H1 (cell line): ENCODE results near the gene FSTL4. TPM values are rescaled to one million over a fixed set of nuclear protein-coding genes. Genes with fewer than 3 reads are reported as not detected.

Source experiments
- CTCF ChIA-PET: fragments of 300-600 bp; sonication (Branson Sonifier 250); formaldehyde crosslinking; loops from one replicate; lab custom pipeline; 2021; ENCODE audit not compliant: partially characterized antibody; lab: Charles Lee
- POLR2A ChIA-PET: fragments of 300-600 bp; sonication (Branson Sonifier 250); formaldehyde crosslinking; loops from one replicate; lab custom pipeline; 2021; ENCODE audit warnings: inconsistent platforms; ENCODE audit not compliant: partially characterized antibody; lab: Charles Lee
- DNase-seq, 2 experiments: peaks; one replicate each; pipeline versions ENCODE4 v3.0.0 to v3.0.0-alpha.2; 2010 to 2022; ENCODE audit warnings: low spot score in 2 of 2, low read depth in 1 of 2, mixed read lengths in 1 of 2
- FAIRE-seq: peaks from 2 replicates; lab custom pipeline; 2011; peaks lifted over from hg19 to GRCh38; lab: Jason Lieb, UNC
- H2AFZ ChIP-seq: 2 replicates; pipeline ENCODE4 v1.8.1; 2012; ENCODE audit warnings: low read length, inconsistent platforms
- H2AK5ac ChIP-seq: 2 replicates; pipeline ENCODE4 v1.6.1; 2013; ENCODE audit warnings: low read depth, low read length
- H2BK120ac ChIP-seq: replicated peaks from 2 replicates; pipeline ENCODE3; 2013; ENCODE audit warnings: low read depth, low read length, inconsistent platforms
- H2BK12ac ChIP-seq: 2 replicates; pipeline ENCODE4 v1.6.1; 2013; ENCODE audit warnings: low read depth, low read length
- H2BK15ac ChIP-seq: 2 replicates; pipeline ENCODE4 v1.6.1; 2013; ENCODE audit warnings: low read length
- H2BK20ac ChIP-seq: 2 replicates; pipeline ENCODE4 v1.6.1; 2013; ENCODE audit warnings: low read length
- H2BK5ac ChIP-seq: 2 replicates; pipeline ENCODE4 v1.6.1; 2013; ENCODE audit warnings: low read depth, low read length
- H3K14ac ChIP-seq: 2 replicates; pipeline ENCODE4 v1.6.1; 2013; ENCODE audit warnings: inconsistent platforms; ENCODE audit not compliant: insufficient read length
- H3K18ac ChIP-seq: 2 replicates; pipeline ENCODE4 v1.6.1; 2013; ENCODE audit warnings: low read length; ENCODE audit errors: extremely low read depth
- H3K23ac ChIP-seq: 2 replicates; pipeline ENCODE4 v1.6.1; 2013; ENCODE audit warnings: inconsistent platforms; ENCODE audit not compliant: insufficient read length
- H3K23me2 ChIP-seq: 2 replicates; pipeline ENCODE4 v1.6.1; 2013; ENCODE audit warnings: low read depth, low read length
- H3K27ac ChIP-seq: 2 replicates; pipeline ENCODE4 v1.6.1; 2011; ENCODE audit warnings: low read depth, low read length, inconsistent platforms
- H3K27me3 ChIP-seq, 4 experiments: replicated peaks in 1 of 4; 1 replicate in 1 of 4; 2 replicates in 3 of 4; pipeline versions ENCODE4 v1.6.1 to v1.8.1; 2011 to 2013; ENCODE audit warnings: low read length in 3 of 4, mild to moderate bottlenecking in 3 of 4, inconsistent platforms in 2 of 4, mixed read lengths in 2 of 4, moderate library complexity in 1 of 4; ENCODE audit not compliant: control insufficient read depth in 3 of 4, insufficient read depth in 3 of 4; ENCODE audit errors: extremely low read depth in 1 of 4
- H3K36me3 ChIP-seq, 4 experiments: 2 replicates each; pipeline versions ENCODE4 v1.6.1 to v1.8.1; 2011 to 2013; ENCODE audit warnings: mild to moderate bottlenecking in 4 of 4, low read length in 3 of 4, moderate library complexity in 2 of 4, control low read depth in 1 of 4, inconsistent platforms in 1 of 4; ENCODE audit not compliant: insufficient read depth in 4 of 4, control insufficient read depth in 2 of 4
- H3K4ac ChIP-seq: replicated peaks from 2 replicates; pipeline ENCODE3; 2013; ENCODE audit warnings: low read length, low read depth, mixed read lengths, inconsistent platforms; ENCODE audit not compliant: insufficient read length
- H3K4me1 ChIP-seq, 4 experiments: replicated peaks in 1 of 4; 1 replicate in 1 of 4; 2 replicates in 3 of 4; pipeline versions ENCODE4 v1.6.1 to v1.8.1; 2011 to 2013; ENCODE audit warnings: low read length in 3 of 4, inconsistent platforms in 2 of 4, mixed read lengths in 1 of 4; ENCODE audit not compliant: insufficient read depth in 4 of 4, control insufficient read depth in 3 of 4
- H3K4me2 ChIP-seq, 2 experiments: 2 replicates each; pipeline versions ENCODE4 v1.6.1 to v1.8.1; 2011 to 2013; ENCODE audit warnings: low read depth in 2 of 2, low read length in 2 of 2, control low read depth in 1 of 2, inconsistent platforms in 1 of 2, mild to moderate bottlenecking in 1 of 2; ENCODE audit not compliant: insufficient read depth in 1 of 2
- H3K4me3 ChIP-seq, 4 experiments: fragments of 200-600, 300-600 bp in 1 of 4; sonication (generic), shearing (Covaris generic), sonication (Bioruptor Twin) in 1 of 4; 2 replicates each; pipeline versions ENCODE4 v1.5.1 to v1.8.1; 2011 to 2016; ENCODE audit warnings: low read length in 4 of 4, low read depth in 3 of 4, control low read depth in 2 of 4, inconsistent platforms in 2 of 4, mild to moderate bottlenecking in 2 of 4, mixed read lengths in 1 of 4, moderate library complexity in 1 of 4; ENCODE audit not compliant: insufficient read depth in 2 of 4; ENCODE audit errors: extremely low read depth in 1 of 4
- H3K56ac ChIP-seq: replicated peaks from 2 replicates; pipeline ENCODE3; 2013; ENCODE audit warnings: low read depth, mild to moderate bottlenecking, mixed read lengths, low read length, inconsistent platforms; ENCODE audit not compliant: insufficient read length
- H3K79me1 ChIP-seq: 2 replicates; pipeline ENCODE4 v1.6.1; 2013; ENCODE audit warnings: low read depth, low read length, control low read depth
- H3K79me2 ChIP-seq, 2 experiments: 2 replicates each; pipeline versions ENCODE4 v1.6.1 to v1.8.1; 2012 to 2013; ENCODE audit warnings: low read length in 2 of 2, mild to moderate bottlenecking in 2 of 2, inconsistent platforms in 1 of 2; ENCODE audit not compliant: insufficient read depth in 2 of 2, control insufficient read depth in 1 of 2
- H3K9ac ChIP-seq, 4 experiments: replicated peaks in 1 of 4; 1 replicate in 1 of 4; 2 replicates in 3 of 4; pipeline versions ENCODE4 v1.6.1 to v1.8.1; 2011 to 2013; ENCODE audit warnings: low read depth in 3 of 4, low read length in 3 of 4, control low read depth in 2 of 4, mild to moderate bottlenecking in 2 of 4, moderate library complexity in 2 of 4, inconsistent platforms in 1 of 4; ENCODE audit errors: extremely low read depth in 1 of 4
- H3K9me3 ChIP-seq, 2 experiments: 2 replicates each; pipeline versions ENCODE4 v1.6.1 to v1.8.1; 2012 to 2013; ENCODE audit warnings: mild to moderate bottlenecking in 2 of 2, moderate library complexity in 2 of 2, control low read depth in 1 of 2, inconsistent platforms in 1 of 2, low read depth in 1 of 2, low read length in 1 of 2, mixed read lengths in 1 of 2; ENCODE audit not compliant: insufficient read depth in 2 of 2
- H4K20me1 ChIP-seq, 2 experiments: replicated peaks in 1 of 2; 2 replicates each; pipeline versions ENCODE3 to v1.8.1; 2011 to 2013; ENCODE audit warnings: inconsistent platforms in 2 of 2, low read length in 2 of 2, mild to moderate bottlenecking in 1 of 2; ENCODE audit not compliant: insufficient read depth in 2 of 2, control insufficient read depth in 1 of 2
- H4K5ac ChIP-seq: 2 replicates; pipeline ENCODE4 v1.6.1; 2013; ENCODE audit warnings: low read length, low read depth, mixed read lengths, inconsistent platforms; ENCODE audit not compliant: insufficient read length
- H4K8ac ChIP-seq: 2 replicates; pipeline ENCODE4 v1.8.0; 2013; ENCODE audit warnings: mild to moderate bottlenecking, moderate library complexity, low read length, inconsistent platforms; ENCODE audit not compliant: insufficient read depth; ENCODE audit errors: extremely low read depth
- H4K91ac ChIP-seq: replicated peaks from 2 replicates; pipeline ENCODE3; 2013; ENCODE audit warnings: low read length, mixed read lengths, inconsistent platforms; ENCODE audit not compliant: insufficient read length
- ASH2L ChIP-seq: fragments of 200-600, 300-600 bp; sonication (generic); IDR thresholded peaks from one replicate; pipeline ENCODE4 v1.7.1; 2017; ENCODE audit warnings: low read length
- RXRA ChIP-seq: IDR thresholded peaks from 2 replicates; pipeline ENCODE4 v1.6.1; 2011; ENCODE audit warnings: low read depth, mild to moderate bottlenecking, low read length, moderate library complexity; ENCODE audit not compliant: insufficient read depth
- SP1 ChIP-seq: IDR thresholded peaks from 2 replicates; pipeline ENCODE4 v1.6.1; 2011; ENCODE audit warnings: low read depth, low read length
- TCF12 ChIP-seq: IDR thresholded peaks from 2 replicates; pipeline ENCODE4 v1.6.1; 2011; ENCODE audit warnings: low read depth, mild to moderate bottlenecking, low read length
- WGBS, 2 experiments: shearing (Covaris generic) in 1 of 2; methylation state at CpG; one replicate each; pipeline versions ENCODE4 v1.1.6 to v1.1.7; 2013 to 2015; ENCODE audit warnings: low lambda C conversion rate in 2 of 2, mixed read lengths in 2 of 2, inconsistent platforms in 1 of 2, low coverage in 1 of 2, missing lambda C conversion rate in 1 of 2; ENCODE audit not compliant: insufficient replicate concordance in 2 of 2, insufficient coverage in 1 of 2, insufficient read length in 1 of 2; ENCODE audit errors: extremely low coverage in 1 of 2, missing lambda C conversion rate in 1 of 2; 5-methylcytosine and 5-hydroxymethylcytosine counted together
- polyA plus RNA-seq, 7 experiments: library from polyadenylated mRNA; depleted of rRNA in 3 of 7; stranded (reverse) in 5 of 7; unstranded in 2 of 7; fragments of >200 nt in 5 of 7; fragments of 200-250 nt in 2 of 7; gene quantifications; 1 replicate in 5 of 7; 2 replicates in 1 of 7; 4 replicates in 1 of 7; pipeline versions ENCODE4 v1.2.1 to v1.2.3, GENCODE V29; 2011 to 2013; ENCODE audit warnings: missing spikeins in 2 of 7, mixed read lengths in 2 of 7
- total RNA-seq: library from RNA; stranded (reverse); fragmentation: NEBNext Ultra II Directional; extraction: Animal tissue kit (Norgen Biotek cat#: 25700); gene quantifications from 2 replicates; pipeline ENCODE4 v1.2.1, GENCODE V29; 2021
- TF ChIP-seq, protein P1 (sequence below): IDR thresholded peaks from 2 replicates; pipeline ENCODE4 v1.6.1; 2011; ENCODE audit warnings: low read depth, mild to moderate bottlenecking, low read length; ENCODE audit not compliant: insufficient read depth

FSTL4 gene
- total and polyA plus RNA-seq, 2 of the 8 experiments (the other 6 are each of a cell fraction or from before 2014, with no cell fraction given), result 3.1 to 4.1 TPM

DNA sequence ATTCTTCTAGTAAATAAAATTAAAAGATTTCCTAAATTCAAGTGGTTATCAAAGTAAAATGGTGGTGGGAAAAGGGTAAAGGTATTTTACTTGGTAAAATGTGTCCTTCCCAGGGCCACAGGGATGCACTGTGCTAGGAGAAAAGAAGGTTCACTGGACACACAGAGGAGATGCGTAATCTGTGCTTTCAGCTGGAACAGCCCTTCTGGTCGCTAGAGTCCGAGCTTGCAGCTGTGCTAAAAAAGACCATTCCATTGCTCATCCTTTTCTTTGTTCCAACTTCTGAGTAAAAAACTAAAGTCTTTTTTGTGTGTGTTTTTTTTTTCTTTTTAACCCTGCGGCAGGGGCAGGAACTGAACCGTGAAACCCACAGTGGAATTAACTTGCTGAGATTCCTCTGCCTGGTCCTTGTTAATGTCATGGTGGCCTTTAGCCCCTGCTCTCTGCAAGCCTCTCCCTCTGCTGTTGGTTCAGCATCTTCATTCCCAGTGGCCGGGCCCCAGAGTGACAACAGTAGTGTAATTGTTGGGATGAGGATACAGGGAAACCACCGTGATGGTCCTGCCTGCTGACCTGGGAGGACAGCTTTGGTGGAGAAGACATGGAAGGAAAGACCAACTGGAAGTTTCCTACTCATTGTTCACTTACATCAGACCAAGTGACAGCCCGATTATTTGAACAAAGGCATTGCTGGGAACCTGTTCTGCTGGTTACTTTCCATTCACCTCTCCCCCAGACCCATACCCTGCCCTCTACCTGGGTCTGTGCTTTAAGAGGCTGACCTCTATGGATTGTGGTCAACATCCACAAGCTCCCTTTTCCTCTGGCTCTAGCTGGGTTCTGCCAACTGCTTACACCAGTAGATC, 31.9 kb upstream of the FSTL4 start:
- TF ChIP-seq RXRA (no peak), TCF12 (no peak), SP1 (no peak), ASH2L (no peak)
- TF ChIP-seq, protein P1, sequence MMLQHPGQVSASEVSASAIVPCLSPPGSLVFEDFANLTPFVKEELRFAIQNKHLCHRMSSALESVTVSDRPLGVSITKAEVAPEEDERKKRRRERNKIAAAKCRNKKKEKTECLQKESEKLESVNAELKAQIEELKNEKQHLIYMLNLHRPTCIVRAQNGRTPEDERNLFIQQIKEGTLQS, result no peak
- no peak overlapping the region for H3K9ac ChIP-seq

More for the DNA sequence above, 31.9 kb upstream of the FSTL4 start:
- no peak overlapping the region for H4K5ac ChIP-seq
- no peak overlapping the region for H2BK120ac ChIP-seq
- no peak overlapping the region for H4K91ac ChIP-seq
- DNase-seq (no peak), FAIRE-seq (no peak)
- no peaks in the 10 kb centered on the region for H3K79me1 ChIP-seq
- H3K4me3 ChIP-seq, result no peak overlapping the region
- H3K79me2 ChIP-seq, result no peaks in the 10 kb centered on the region
- H4K20me1 ChIP-seq, result no peaks in the 10 kb centered on the region
- H3K4me1 ChIP-seq, result no peaks in the 10 kb centered on the region
- H3K9me3 ChIP-seq, result no peaks in the 10 kb centered on the region
- no peak overlapping the region for H2BK5ac ChIP-seq
- no peaks in the 10 kb centered on the region; a peak in 1 of 8 replicates for H3K36me3 ChIP-seq
- ChIA-PET POLR2A (no interaction called here), CTCF (interaction anchor here (0.6 to 1.4 kb wide), 3 partner anchors 39 to 580 kb away, joined by 3 read pairs; no protein-coding TSS in a partner anchor)
- H3K4me2 ChIP-seq, result no peak overlapping the region
- H2BK15ac ChIP-seq, result no peak overlapping the region
- no peak overlapping the region for H3K56ac ChIP-seq
- no peak overlapping the region for H2BK20ac ChIP-seq
- H3K27ac ChIP-seq, result no peak overlapping the region
- no peak overlapping the region for H3K18ac ChIP-seq
- no peak overlapping the region for H3K23ac ChIP-seq
- WGBS, 2 experiments, result 84% methylated on average over 8 of the region's 8 CpGs; no CpG with 5 or more reads in 1 of the 2 experiments
- H3K4ac ChIP-seq, result no peak overlapping the region
- no peaks in the 10 kb centered on the region for H3K27me3 ChIP-seq
- no peak overlapping the region for H2AFZ ChIP-seq
- no peak overlapping the region for H4K8ac ChIP-seq
- H2AK5ac ChIP-seq, result no peak overlapping the region
- H2BK12ac ChIP-seq, result no peak overlapping the region
- no peak overlapping the region for H3K14ac ChIP-seq
- no peaks in the 10 kb centered on the region for H3K23me2 ChIP-seq
